GM21723 (cell line): ENCODE data around the gene CACNA1B.

ENCODE experiments used
- ATAC-seq: cut with Tn5 transposase; IDR thresholded peaks from one replicate; pipeline ENCODE4 v1.9.1; 2021; ENCODE audit warnings: mild to moderate bottlenecking, moderate library complexity; ENCODE audit not compliant: unreplicated experiment

Gene CACNA1B

GRCh38 chr9:138067613-138068367 is 190.2 kb downstream of the CACNA1B start:
- ATAC-seq = no peak

GRCh38 chr9:138068601-138069035 is 191.0 kb downstream of the CACNA1B start:
- no peak for ATAC-seq

- ATAC-seq = no peak
Observed at GRCh38 chr9:138069731-138070456, 192.3 kb downstream of the CACNA1B start.

- no peak for ATAC-seq
Observed at GRCh38 chr9:138070815-138071214, 193.2 kb downstream of the CACNA1B start.

GRCh38 chr9:138071292-138071691 is 193.7 kb downstream of the CACNA1B start:
- no peak for ATAC-seq

GRCh38 chr9:138071731-138072130 is 194.1 kb downstream of the CACNA1B start:
- ATAC-seq = no peak

GRCh38 chr9:138072161-138072842 is 194.7 kb downstream of the CACNA1B start:
- no peak for ATAC-seq

GRCh38 chr9:138072897-138073296 is 195.3 kb downstream of the CACNA1B start:
- no peak for ATAC-seq

- no peak for ATAC-seq
Observed at GRCh38 chr9:138073408-138073807, 195.8 kb downstream of the CACNA1B start.

- no peak for ATAC-seq
Observed at GRCh38 chr9:138073808-138074207, 196.2 kb downstream of the CACNA1B start.

GRCh38 chr9:138074516-138074915 is 196.9 kb downstream of the CACNA1B start:
- no peak for ATAC-seq

GRCh38 chr9:138075496-138075895 is 197.9 kb downstream of the CACNA1B start:
- ATAC-seq = no peak

GRCh38 chr9:138075961-138076649 is 198.5 kb downstream of the CACNA1B start:
- ATAC-seq = no peak

- ATAC-seq = no peak
Observed at GRCh38 chr9:138076650-138077009, 199.0 kb downstream of the CACNA1B start.

- ATAC-seq = no peak
Observed at GRCh38 chr9:138077126-138077525, 199.5 kb downstream of the CACNA1B start.

GRCh38 chr9:138077898-138078540 is 200.4 kb downstream of the CACNA1B start:
- ATAC-seq = no peak

- ATAC-seq = no peak
Observed at GRCh38 chr9:138078846-138079245, 201.3 kb downstream of the CACNA1B start.

- ATAC-seq = no peak
Observed at GRCh38 chr9:138080979-138081378, 203.4 kb downstream of the CACNA1B start.

GRCh38 chr9:138082918-138083636 is 205.5 kb downstream of the CACNA1B start:
- no peak for ATAC-seq

- ATAC-seq = no peak
Observed at GRCh38 chr9:138083873-138084272, 206.3 kb downstream of the CACNA1B start.
